ENCODE results near the gene SARS1.

Gene SARS1

GRCh38 chr1:109263597-109264378 lies 50.1 kb downstream of the SARS1 start:
- no peak for DNase-seq

GRCh38 chr1:109264379-109264755 lies 50.6 kb downstream of the SARS1 start:
- DNase-seq = no peak

GRCh38 chr1:109265016-109265415 lies 51.3 kb downstream of the SARS1 start:
- no peak for DNase-seq

- DNase-seq = no peak
Measured at GRCh38 chr1:109265741-109266330, 52.1 kb downstream of the SARS1 start.

GRCh38 chr1:109266965-109267364 lies 53.2 kb downstream of the SARS1 start:
- DNase-seq = no peak

- DNase-seq = no peak
Measured at GRCh38 chr1:109267743-109268300, 54.1 kb downstream of the SARS1 start.

GRCh38 chr1:109268431-109269211 lies 54.9 kb downstream of the SARS1 start:
- DNase-seq = no peak

GRCh38 chr1:109269212-109269980 lies 55.7 kb downstream of the SARS1 start:
- no peak for DNase-seq

GRCh38 chr1:109269981-109270622 lies 56.4 kb downstream of the SARS1 start:
- no peak for DNase-seq

- no peak for DNase-seq
Measured at GRCh38 chr1:109270623-109271317, 57.1 kb downstream of the SARS1 start.

- no peak for DNase-seq
Measured at GRCh38 chr1:109271458-109271857, 57.7 kb downstream of the SARS1 start.

- DNase-seq = no peak
Measured at GRCh38 chr1:109272021-109272799, 58.5 kb downstream of the SARS1 start.

GRCh38 chr1:109272831-109273547 lies 59.3 kb downstream of the SARS1 start:
- DNase-seq = no peak

- no peak for DNase-seq
Measured at GRCh38 chr1:109273570-109274288, 60.0 kb downstream of the SARS1 start.

GRCh38 chr1:109274533-109275476 lies 61.1 kb downstream of the SARS1 start:
- peak; percentile 31 for DNase-seq

- no peak for DNase-seq
Measured at GRCh38 chr1:109275706-109276345, 62.1 kb downstream of the SARS1 start.

GRCh38 chr1:109277434-109278204 lies 63.9 kb downstream of the SARS1 start:
- peak; percentile 46 for DNase-seq
